Non-pigmented ciliary epithelial cell (primary cell): ENCODE data around the gene SYNE2.
A peak's percentile ranks its signal among the peaks of the same experiment; 100 is the strongest.

Experiments
- DNase-seq: peaks from one replicate; pipeline ENCODE4 v3.0.0-alpha.2; 2010; ENCODE audit warnings: low read depth

SYNE2 gene

GRCh38 chr14:63952933-63953437 is 100.2 kb downstream of the SYNE2 start:
- no peak for DNase-seq

- DNase-seq, result peak; percentile 3
Measured at GRCh38 chr14:63956326-63956725, 103.5 kb downstream of the SYNE2 start.

GRCh38 chr14:63960926-63961567 is 108.2 kb downstream of the SYNE2 start:
- peak; percentile 9 for DNase-seq

- DNase-seq, result no peak
Measured at GRCh38 chr14:63962906-63963305, 110.1 kb downstream of the SYNE2 start.

GRCh38 chr14:63963439-63963838 is 110.6 kb downstream of the SYNE2 start:
- no peak for DNase-seq

GRCh38 chr14:63964113-63964512 is 111.3 kb downstream of the SYNE2 start:
- DNase-seq, result no peak

- no peak for DNase-seq
Measured at GRCh38 chr14:63966407-63966806, 113.6 kb downstream of the SYNE2 start.

GRCh38 chr14:63972323-63972932 is 119.6 kb downstream of the SYNE2 start:
- no peak for DNase-seq

GRCh38 chr14:63974176-63974575 is 121.4 kb downstream of the SYNE2 start:
- no peak for DNase-seq

GRCh38 chr14:63981569-63981968 is 128.8 kb downstream of the SYNE2 start:
- no peak for DNase-seq

- no peak for DNase-seq
Measured at GRCh38 chr14:63982156-63982555, 129.4 kb downstream of the SYNE2 start.

- DNase-seq, result no peak
Measured at GRCh38 chr14:63982629-63983028, 129.8 kb downstream of the SYNE2 start.

- DNase-seq, result peak; percentile 30
Measured at GRCh38 chr14:63986789-63987533, 134.2 kb downstream of the SYNE2 start.

GRCh38 chr14:63988579-63988978 is 135.8 kb downstream of the SYNE2 start:
- no peak for DNase-seq

GRCh38 chr14:63991833-63992232 is 139.0 kb downstream of the SYNE2 start:
- no peak for DNase-seq

- DNase-seq, result no peak
Measured at GRCh38 chr14:63992858-63993257, 140.1 kb downstream of the SYNE2 start.

GRCh38 chr14:63993992-63994391 is 141.2 kb downstream of the SYNE2 start:
- DNase-seq, result no peak

GRCh38 chr14:63995285-63995684 is 142.5 kb downstream of the SYNE2 start:
- DNase-seq, result no peak

- no peak for DNase-seq
Measured at GRCh38 chr14:63996016-63996415, 143.2 kb downstream of the SYNE2 start.

- no peak for DNase-seq
Measured at GRCh38 chr14:63996625-63997220, 143.9 kb downstream of the SYNE2 start.

- no peak for DNase-seq
Measured at GRCh38 chr14:64000749-64001148, 147.9 kb downstream of the SYNE2 start.

GRCh38 chr14:64005822-64006221 is 153.0 kb downstream of the SYNE2 start:
- DNase-seq, result no peak

GRCh38 chr14:64008016-64008415 is 155.2 kb downstream of the SYNE2 start:
- DNase-seq, result no peak
